ENCODE results near the gene RNASE8. TPM values are rescaled to one million over a fixed set of nuclear protein-coding genes. Genes with fewer than 3 reads are reported as not detected.

RNASE8 gene
- total RNA-seq, 2 donors from 2014 or later = not detected

DNA sequence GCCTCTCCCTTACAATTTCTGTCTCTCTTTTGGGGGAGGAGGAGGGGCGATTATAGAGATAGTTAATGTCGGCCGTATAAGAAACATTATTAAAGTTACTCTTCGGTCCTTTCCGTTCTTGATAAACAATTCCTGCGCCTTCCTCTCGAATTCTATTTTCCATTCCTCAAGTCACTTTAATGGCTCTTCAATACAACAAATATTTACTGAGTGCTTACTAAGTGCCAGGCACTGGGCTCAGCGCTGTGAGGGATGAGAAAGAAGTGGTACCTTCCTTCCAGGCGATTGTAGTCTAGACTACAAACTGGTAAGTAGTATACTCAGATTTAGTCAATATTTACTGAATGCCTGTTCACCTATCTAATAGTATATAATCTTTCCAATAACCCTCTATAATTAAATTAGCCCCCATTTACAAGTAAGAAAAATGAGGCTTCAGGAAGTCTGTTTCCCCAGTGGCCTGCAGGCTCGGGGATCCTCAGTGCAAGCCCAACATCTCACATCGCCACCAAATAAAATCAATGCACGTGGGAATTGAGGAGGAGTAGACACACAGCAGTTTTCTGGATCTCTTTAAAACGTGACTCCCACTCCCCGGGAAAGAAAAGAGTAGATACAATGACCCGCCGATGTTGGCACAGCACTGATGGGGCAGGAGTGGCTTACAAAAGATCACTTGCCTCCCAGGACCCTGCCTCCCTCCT, 41.4 kb downstream of the RNASE8 start:
- H3K4me1 Mint-ChIP-seq = peaks cover 50% of the 10 kb centered on the region
- peak overlapping the region; percentile 73 for H3K4me3 Mint-ChIP-seq
- Histone ChIP-seq H3K9me3 (ENCODE audit: control insufficient read depth, low read length) (no peaks in the 10 kb centered on the region), H3K36me3 (ENCODE audit: control insufficient read depth, insufficient read depth, low read length) (no peaks in the 10 kb centered on the region), H3K27me3 (ENCODE audit: control insufficient read depth, insufficient read depth, low read length, poor library complexity, severe bottlenecking) (peaks cover 10% of the 10 kb centered on the region), H3K4me3 (ENCODE audit: low read length) (peak overlapping the region; percentile 96), H3K9ac (ENCODE audit: extremely low read depth, low read length, poor library complexity, severe bottlenecking) (peak overlapping the region; percentile 28), H3K4me1 (ENCODE audit: control insufficient read depth, insufficient read depth, low read length) (peaks cover 16% of the 10 kb centered on the region), H3K27ac (ENCODE audit: low read depth, low read length) (peak overlapping the region; percentile 78)
- H3K9me3 Mint-ChIP-seq = no peaks in the 10 kb centered on the region
- peak; percentile 47 for DNase-seq
- TF ChIP-seq CTCF (conservative IDR thresholded peaks at IDR 0.05) = no peak
- peaks cover under 1% of the 10 kb centered on the region for H3K36me3 Mint-ChIP-seq (ENCODE audit: low read depth)
- peaks cover 38% of the 10 kb centered on the region for H3K27me3 Mint-ChIP-seq (ENCODE audit: insufficient read depth)
- peak overlapping the region; percentile 71 for H3K27ac Mint-ChIP-seq
- 12 to 23% methylated on average over 8 to 12 of the region's 16 CpGs for WGBS, 2 experiments (ENCODE audit: insufficient coverage in 1 of 2, insufficient read length in 1 of 2)

DNA sequence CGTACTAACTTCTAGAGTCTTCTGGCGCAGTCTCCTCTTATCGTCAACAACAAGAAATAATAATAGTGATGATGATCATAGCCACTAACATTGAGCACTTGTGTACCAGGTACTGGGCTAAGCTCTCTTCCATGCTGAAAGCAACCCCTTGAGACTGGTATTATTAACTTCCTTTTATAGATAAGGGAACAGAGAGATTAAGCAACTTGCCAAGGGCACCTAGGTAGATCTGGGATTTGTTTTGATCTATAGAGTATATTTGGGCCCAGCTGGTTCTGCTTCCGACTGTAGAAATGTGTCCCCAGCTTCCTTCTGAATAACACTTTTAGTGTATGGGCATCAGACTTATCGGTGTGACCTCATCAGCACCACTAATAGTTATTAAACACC, 42.0 kb downstream of the RNASE8 start:
- Mint-ChIP-seq H3K27me3 (ENCODE audit: insufficient read depth) (peaks cover 38% of the 10 kb centered on the region), H3K4me1 (peaks cover 49% of the 10 kb centered on the region), H3K9me3 (no peaks in the 10 kb centered on the region), H3K27ac (peak overlapping the region; percentile 71), H3K4me3 (peak overlapping the region; percentile 73), H3K36me3 (ENCODE audit: low read depth) (no peaks in the 10 kb centered on the region)
- no peak for TF ChIP-seq CTCF (conservative IDR thresholded peaks at IDR 0.05)
- peaks cover 16% of the 10 kb centered on the region for H3K4me1 ChIP-seq (ENCODE audit: control insufficient read depth, insufficient read depth, low read length)
- H3K9me3 ChIP-seq (ENCODE audit: control insufficient read depth, low read length) = no peaks in the 10 kb centered on the region
- H3K4me3 ChIP-seq (ENCODE audit: low read length) = peak overlapping the region; percentile 96
- 66 to 80% methylated on average over 4 of the region's 5 CpGs for WGBS, 2 experiments (ENCODE audit: insufficient coverage in 1 of 2, insufficient read length in 1 of 2)
- DNase-seq = no peak
- H3K9ac ChIP-seq (ENCODE audit: extremely low read depth, low read length, poor library complexity, severe bottlenecking) = no peak overlapping the region
- H3K36me3 ChIP-seq (ENCODE audit: control insufficient read depth, insufficient read depth, low read length) = no peaks in the 10 kb centered on the region
- no peak overlapping the region for H3K27ac ChIP-seq (ENCODE audit: low read depth, low read length)
- peaks cover 10% of the 10 kb centered on the region for H3K27me3 ChIP-seq (ENCODE audit: control insufficient read depth, insufficient read depth, low read length, poor library complexity, severe bottlenecking)

DNA sequence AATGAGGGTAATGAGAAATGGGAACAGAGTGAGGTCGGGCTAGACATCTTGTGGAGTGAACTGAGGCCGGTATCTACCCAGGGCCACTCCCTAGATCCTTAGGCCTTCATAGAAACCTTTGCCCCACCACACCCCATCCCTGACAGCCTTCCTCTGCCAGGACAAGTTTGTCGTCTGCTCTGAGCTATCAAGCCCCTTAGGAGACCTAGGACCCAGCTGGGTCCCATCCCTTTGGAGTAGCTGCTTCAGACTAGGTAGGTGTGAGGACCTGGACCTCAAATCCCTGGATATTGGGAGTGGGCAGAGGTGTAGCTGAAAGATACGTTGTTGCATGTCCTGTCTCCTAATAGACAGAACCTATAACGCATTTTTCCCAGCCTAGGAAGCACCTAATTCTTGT, 43.3 kb downstream of the RNASE8 start, which contains the start of gene TMEM253:
TSS of gene TMEM253 (plus strand) at position 136 of the 400 bp plus-strand sequence. CDS start 278 bp downstream, outside the sequence.
- no peak within 1 kb of the TSS for H3K4me3 Mint-ChIP-seq
- 95 to 97% methylated on average over 4 to 5 of the region's 5 CpGs for WGBS, 2 experiments (ENCODE audit: insufficient coverage in 1 of 2, insufficient read length in 1 of 2)
- peaks cover 42% of the 10 kb centered on the region for H3K4me1 Mint-ChIP-seq
- no peak within 1 kb of the TSS for H3K27ac ChIP-seq (ENCODE audit: low read depth, low read length)
- no peaks in the 10 kb centered on the region for H3K9me3 Mint-ChIP-seq
- peak; percentile 31 for DNase-seq
- no peaks in the 10 kb centered on the region for H3K36me3 Mint-ChIP-seq (ENCODE audit: low read depth)
- H3K4me1 ChIP-seq (ENCODE audit: control insufficient read depth, insufficient read depth, low read length) = peaks cover 15% of the 10 kb centered on the region
- no peak within 1 kb of the TSS for H3K27ac Mint-ChIP-seq
- H3K9ac ChIP-seq (ENCODE audit: extremely low read depth, low read length, poor library complexity, severe bottlenecking) = no peak within 1 kb of the TSS
- no peaks in the 10 kb centered on the region for H3K9me3 ChIP-seq (ENCODE audit: control insufficient read depth, low read length)
- no peaks in the 10 kb centered on the region for H3K36me3 ChIP-seq (ENCODE audit: control insufficient read depth, insufficient read depth, low read length)
- no peak for TF ChIP-seq CTCF (conservative IDR thresholded peaks at IDR 0.05)
- H3K27me3 Mint-ChIP-seq (ENCODE audit: insufficient read depth) = peaks cover 38% of the 10 kb centered on the region
- peaks cover 10% of the 10 kb centered on the region for H3K27me3 ChIP-seq (ENCODE audit: control insufficient read depth, insufficient read depth, low read length, poor library complexity, severe bottlenecking)
- no peak within 1 kb of the TSS for H3K4me3 ChIP-seq (ENCODE audit: low read length)

All from endodermal cell (in vitro differentiated cells).